ENCODE results near the gene NHLH1. TPM values are rescaled to one million over a fixed set of nuclear protein-coding genes. Genes with fewer than 3 reads are reported as not detected.

The NHLH1 gene
- total and polyA plus RNA-seq, 10 of the 15 experiments (the other 5 are each of a cell fraction or from before 2014, with no cell fraction given) = 0.22 to 0.98 (median 0.43) TPM; not detected in 1

DNA sequence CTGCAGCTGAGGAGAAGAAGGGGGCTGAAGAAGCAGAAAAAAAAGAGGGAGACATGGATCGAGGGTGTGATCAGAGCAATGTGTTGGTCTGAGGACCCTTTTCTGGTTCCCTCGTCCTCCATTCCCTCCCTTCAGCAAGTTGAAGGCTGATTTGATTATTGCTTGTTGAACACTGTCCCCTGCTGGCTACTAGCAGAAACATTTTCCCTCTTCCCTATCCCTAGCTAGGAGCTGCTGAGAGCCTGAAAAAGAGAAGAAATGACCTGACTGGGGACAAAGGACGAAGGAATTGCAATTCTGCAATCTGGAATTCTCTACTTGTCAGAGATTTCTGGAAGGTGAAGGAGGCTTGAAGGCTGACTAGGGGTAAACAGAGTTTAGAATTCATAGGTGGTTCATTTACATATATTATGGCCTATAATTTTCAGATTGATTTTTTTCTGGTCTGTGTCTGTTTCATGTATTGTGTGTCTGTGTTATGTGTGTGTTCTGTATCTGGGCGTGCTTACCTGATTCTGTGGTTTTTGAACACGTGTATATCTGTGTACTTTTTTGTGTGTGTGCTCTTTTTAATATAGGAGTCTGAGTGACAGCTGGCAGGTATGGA lies 9.8 kb downstream of the NHLH1 start (continued):
- TF ChIP-seq, protein P1, sequence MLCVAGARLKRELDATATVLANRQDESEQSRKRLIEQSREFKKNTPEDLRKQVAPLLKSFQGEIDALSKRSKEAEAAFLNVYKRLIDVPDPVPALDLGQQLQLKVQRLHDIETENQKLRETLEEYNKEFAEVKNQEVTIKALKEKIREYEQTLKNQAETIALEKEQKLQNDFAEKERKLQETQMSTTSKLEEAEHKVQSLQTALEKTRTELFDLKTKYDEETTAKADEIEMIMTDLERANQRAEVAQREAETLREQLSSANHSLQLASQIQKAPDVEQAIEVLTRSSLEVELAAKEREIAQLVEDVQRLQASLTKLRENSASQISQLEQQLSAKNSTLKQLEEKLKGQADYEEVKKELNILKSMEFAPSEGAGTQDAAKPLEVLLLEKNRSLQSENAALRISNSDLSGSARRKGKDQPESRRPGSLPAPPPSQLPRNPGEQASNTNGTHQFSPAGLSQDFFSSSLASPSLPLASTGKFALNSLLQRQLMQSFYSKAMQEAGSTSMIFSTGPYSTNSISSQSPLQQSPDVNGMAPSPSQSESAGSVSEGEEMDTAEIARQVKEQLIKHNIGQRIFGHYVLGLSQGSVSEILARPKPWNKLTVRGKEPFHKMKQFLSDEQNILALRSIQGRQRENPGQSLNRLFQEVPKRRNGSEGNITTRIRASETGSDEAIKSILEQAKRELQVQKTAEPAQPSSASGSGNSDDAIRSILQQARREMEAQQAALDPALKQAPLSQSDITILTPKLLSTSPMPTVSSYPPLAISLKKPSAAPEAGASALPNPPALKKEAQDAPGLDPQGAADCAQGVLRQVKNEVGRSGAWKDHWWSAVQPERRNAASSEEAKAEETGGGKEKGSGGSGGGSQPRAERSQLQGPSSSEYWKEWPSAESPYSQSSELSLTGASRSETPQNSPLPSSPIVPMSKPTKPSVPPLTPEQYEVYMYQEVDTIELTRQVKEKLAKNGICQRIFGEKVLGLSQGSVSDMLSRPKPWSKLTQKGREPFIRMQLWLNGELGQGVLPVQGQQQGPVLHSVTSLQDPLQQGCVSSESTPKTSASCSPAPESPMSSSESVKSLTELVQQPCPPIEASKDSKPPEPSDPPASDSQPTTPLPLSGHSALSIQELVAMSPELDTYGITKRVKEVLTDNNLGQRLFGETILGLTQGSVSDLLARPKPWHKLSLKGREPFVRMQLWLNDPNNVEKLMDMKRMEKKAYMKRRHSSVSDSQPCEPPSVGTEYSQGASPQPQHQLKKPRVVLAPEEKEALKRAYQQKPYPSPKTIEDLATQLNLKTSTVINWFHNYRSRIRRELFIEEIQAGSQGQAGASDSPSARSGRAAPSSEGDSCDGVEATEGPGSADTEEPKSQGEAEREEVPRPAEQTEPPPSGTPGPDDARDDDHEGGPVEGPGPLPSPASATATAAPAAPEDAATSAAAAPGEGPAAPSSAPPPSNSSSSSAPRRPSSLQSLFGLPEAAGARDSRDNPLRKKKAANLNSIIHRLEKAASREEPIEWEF (IDR thresholded peaks at IDR 0.05; ENCODE audit: insufficient replicate concordance, low read depth, low read length) = no peak
- TF ChIP-seq HDAC2 (IDR thresholded peaks at IDR 0.05) = no peak
- TF ChIP-seq SP1 (IDR thresholded peaks at IDR 0.05; ENCODE audit: low read depth, low read length) = no peak
- TF ChIP-seq NRF1 (conservative IDR thresholded peaks at IDR 0.05; ENCODE audit: low read depth, low read length) = no peak
- TF ChIP-seq ASH2L (IDR thresholded peaks at IDR 0.05; ENCODE audit: borderline replicate concordance, low read depth) = no peak
- TF ChIP-seq KDM1A (IDR thresholded peaks at IDR 0.05; ENCODE audit: borderline replicate concordance) = no peak
- no peak for TF ChIP-seq NR2C2 (IDR thresholded peaks at IDR 0.05; ENCODE audit: borderline replicate concordance, control insufficient read depth, insufficient read length, low read depth)
- no peak for TF ChIP-seq POLR2AphosphoS2 (IDR thresholded peaks at IDR 0.05; ENCODE audit: low read depth, low read length)
- TF ChIP-seq NFYA (IDR thresholded peaks at IDR 0.05; ENCODE audit: borderline replicate concordance, low read depth, low read length) = no peak
- no peak for TF ChIP-seq SREBF1 (IDR thresholded peaks at IDR 0.05; ENCODE audit: low read length)
- TF ChIP-seq ZNF622 (IDR thresholded peaks at IDR 0.05) = no peak
- TF ChIP-seq MTA2 (IDR thresholded peaks at IDR 0.05; ENCODE audit: low read depth) = no peak
- no peak for TF ChIP-seq EP300 (IDR thresholded peaks at IDR 0.05; ENCODE audit: borderline replicate concordance in 1 of 2, control insufficient read depth in 1 of 2, low read depth in 2 of 2, low read length in 2 of 2)
- TF ChIP-seq SIX5 (IDR thresholded peaks at IDR 0.05; ENCODE audit: low read depth, low read length, severe bottlenecking) = no peak
- TF ChIP-seq NFYB (IDR thresholded peaks at IDR 0.05; ENCODE audit: insufficient read depth, low read depth, low read length) = no peak
- TF ChIP-seq SIN3A (IDR thresholded peaks at IDR 0.05; ENCODE audit: low read depth, low read length) = no peak
- TF ChIP-seq BHLHE40 (IDR thresholded peaks at IDR 0.05; ENCODE audit: borderline replicate concordance in 1 of 2, low read depth in 2 of 2, low read length in 1 of 2) = 0 out of 4 replicates have a peak, but pooled peaks of 1 of the 2 experiments have one; percentile 22
- no peak for TF ChIP-seq CEBPB (IDR thresholded peaks at IDR 0.05; ENCODE audit: borderline replicate concordance in 1 of 2, low read depth in 2 of 2, low read length in 2 of 2)
- TF ChIP-seq, protein P2, sequence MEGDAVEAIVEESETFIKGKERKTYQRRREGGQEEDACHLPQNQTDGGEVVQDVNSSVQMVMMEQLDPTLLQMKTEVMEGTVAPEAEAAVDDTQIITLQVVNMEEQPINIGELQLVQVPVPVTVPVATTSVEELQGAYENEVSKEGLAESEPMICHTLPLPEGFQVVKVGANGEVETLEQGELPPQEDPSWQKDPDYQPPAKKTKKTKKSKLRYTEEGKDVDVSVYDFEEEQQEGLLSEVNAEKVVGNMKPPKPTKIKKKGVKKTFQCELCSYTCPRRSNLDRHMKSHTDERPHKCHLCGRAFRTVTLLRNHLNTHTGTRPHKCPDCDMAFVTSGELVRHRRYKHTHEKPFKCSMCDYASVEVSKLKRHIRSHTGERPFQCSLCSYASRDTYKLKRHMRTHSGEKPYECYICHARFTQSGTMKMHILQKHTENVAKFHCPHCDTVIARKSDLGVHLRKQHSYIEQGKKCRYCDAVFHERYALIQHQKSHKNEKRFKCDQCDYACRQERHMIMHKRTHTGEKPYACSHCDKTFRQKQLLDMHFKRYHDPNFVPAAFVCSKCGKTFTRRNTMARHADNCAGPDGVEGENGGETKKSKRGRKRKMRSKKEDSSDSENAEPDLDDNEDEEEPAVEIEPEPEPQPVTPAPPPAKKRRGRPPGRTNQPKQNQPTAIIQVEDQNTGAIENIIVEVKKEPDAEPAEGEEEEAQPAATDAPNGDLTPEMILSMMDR (IDR thresholded peaks at IDR 0.05 in 2 of 3, conservative IDR thresholded peaks at IDR 0.05 in 1 of 3; ENCODE audit: control insufficient read depth in 2 of 3, extremely low read depth in 1 of 3, insufficient read depth in 1 of 3, low read depth in 3 of 3, low read length in 3 of 3) = peak; percentile 96 to 99 (median 99); a peak in 5 of 6 replicates
